Omental fat pad (tissue), 4 donors: ENCODE data around the gene DAP3. TPM values are rescaled to one million over a fixed set of nuclear protein-coding genes. Genes with fewer than 3 reads are reported as not detected.
A peak's percentile ranks its signal among the peaks of the same experiment; 100 is the strongest.
"Not testable (repeated sequence)": the region's sequence is repeated elsewhere in the genome, so short reads cannot be mapped to it uniquely, and the experiment has no call there.

Experiments used
- ATAC-seq: fragments of 150-250 bp; one replicate; pipeline ENCODE4 v1.9.1; 2016; ENCODE audit warnings: mild to moderate bottlenecking, moderate library complexity; ENCODE audit not compliant: low FRiP score
- DNase-seq: peaks from one replicate; pipeline ENCODE4 v3.0.0-alpha.2; 2019; ENCODE audit warnings: low spot score
- CTCF ChIP-seq, 3 donors: fragments of 450-650 bp; IDR thresholded peaks; one replicate each; pipeline ENCODE4 v1.5.1; 2016 to 2017; ENCODE audit warnings: antibody characterized with exemption in 3 of 3, mild to moderate bottlenecking in 3 of 3, moderate library complexity in 2 of 3
- total RNA-seq, 4 donors: library from RNA; depleted of rRNA; stranded (reverse); fragments of >200 nt; gene quantifications; one replicate each; pipeline ENCODE4 v1.1.0, GENCODE V29; 2016

Gene DAP3
- 100 to 1,000 TPM; 118 to 170 (median 132) TPM for total RNA-seq

- ATAC-seq: not testable (repeated sequence)
- peak; percentile 34 for DNase-seq
Measured at GRCh38 chr1:155689081-155689607, at the start of gene DAP3. DAP3 (plus strand) TSS chr1:155689091; CDS start chr1:155709780, 20,689 bp downstream.

- no peak for ATAC-seq
- no peak for TF ChIP-seq CTCF (IDR thresholded peaks at IDR 0.05)
Measured at GRCh38 chr1:155640367-155640766, 48.5 kb upstream of the DAP3 start.

DNA sequence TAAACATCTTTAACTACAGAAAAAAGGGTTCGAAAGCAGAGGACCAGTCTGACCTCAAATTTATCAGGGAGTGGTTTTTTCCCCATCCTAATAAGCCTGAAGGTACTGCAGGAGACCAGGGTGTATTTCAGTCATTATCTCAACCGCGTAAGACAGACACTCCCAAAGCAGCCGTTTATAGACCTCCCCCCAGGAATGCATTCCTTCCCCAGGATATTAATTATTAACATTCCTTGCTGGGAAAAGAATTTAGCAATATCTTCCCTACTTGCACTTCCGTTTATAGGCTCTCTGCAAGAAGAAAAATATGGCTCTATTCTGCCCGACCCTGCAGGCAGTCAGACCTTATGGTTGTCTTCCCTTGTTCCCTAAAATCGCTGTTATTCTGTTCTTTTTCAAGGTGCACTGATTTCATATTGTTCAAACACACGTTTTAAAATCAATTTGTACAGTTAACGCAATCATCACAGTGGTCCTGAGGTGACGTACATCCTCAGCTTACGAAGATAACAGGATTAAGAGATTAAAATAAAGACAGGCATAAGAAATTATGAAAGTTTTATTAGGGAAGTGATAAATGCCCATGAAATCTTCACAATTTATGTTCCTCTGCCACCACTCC, 46.2 kb upstream of the DAP3 start:
- DNase-seq, ATAC-seq: not testable (repeated sequence)

More at GRCh38 chr1:155640367-155640766, 48.5 kb upstream of the DAP3 start:
- no peak for DNase-seq

DNA sequence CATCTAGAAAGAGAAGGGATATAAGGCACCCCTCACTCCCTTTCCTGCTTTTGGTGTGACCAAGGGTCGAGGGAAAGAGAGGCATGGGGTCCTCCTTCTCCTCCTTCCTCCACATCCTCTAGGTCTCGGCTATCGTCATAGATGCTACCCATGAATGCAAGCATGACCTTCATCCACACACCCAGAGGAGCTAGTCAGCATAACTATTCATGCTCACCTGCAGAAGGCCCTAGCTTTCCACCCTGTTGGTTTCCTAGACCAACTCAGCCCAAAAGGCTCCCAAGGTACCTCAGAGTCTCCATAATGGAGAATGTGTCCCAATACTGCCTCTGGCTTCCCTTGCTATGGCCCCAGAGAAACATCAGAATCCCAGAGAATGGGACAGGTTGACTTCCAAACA, 45.7 kb upstream of the DAP3 start:
- no peak for TF ChIP-seq CTCF (IDR thresholded peaks at IDR 0.05)
- no peak for ATAC-seq
- no peak for DNase-seq

DNA sequence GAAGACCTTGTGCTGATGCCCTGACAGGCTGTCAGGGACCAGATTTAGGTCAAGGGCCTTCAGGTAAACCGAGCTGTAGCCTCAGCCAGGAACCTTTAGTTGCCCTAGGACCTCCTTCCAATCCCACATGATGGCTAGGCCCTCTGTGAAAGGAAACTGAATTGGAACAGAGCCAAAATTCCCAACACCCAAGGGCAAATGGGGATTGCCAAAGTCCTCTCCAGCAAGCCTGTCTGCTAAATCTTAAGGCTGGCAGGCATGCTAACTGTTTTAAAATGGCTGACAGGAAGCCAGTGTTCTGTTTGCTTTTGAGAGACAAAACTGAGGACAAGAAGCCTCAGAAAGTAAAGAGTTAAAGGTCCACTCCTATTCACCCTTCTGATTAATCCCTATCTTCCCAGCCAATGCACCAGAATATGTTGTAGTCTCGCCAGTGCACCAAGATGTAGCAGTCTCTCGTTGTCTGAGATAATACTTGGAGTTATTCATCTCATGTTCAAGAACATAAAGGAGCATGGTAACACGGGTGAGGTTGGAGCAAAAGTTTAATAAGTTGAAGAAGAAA, 43.8 kb upstream of the DAP3 start:
- no peak for DNase-seq
- ATAC-seq: no peak
- TF ChIP-seq CTCF (IDR thresholded peaks at IDR 0.05): no peak

DNA sequence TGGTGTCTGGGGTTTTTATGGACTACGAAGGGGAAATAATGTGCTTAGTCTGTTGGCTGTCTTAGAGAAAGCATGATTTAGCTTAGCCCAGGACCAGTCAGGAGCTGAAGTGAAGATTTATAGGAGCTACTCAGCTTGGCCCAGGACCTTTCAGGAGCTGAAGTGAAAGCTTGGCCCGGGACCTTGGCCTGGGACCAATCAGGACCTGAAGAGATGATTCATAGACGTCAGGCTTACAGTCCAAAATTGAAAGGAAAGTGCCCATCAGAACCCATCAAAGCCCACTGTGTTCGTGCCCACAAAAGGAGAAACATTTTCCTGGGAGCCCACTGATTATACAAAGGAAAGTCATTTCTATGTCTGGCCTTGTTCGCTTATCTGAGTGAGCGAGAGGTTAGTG, 43.2 kb upstream of the DAP3 start:
- TF ChIP-seq CTCF (IDR thresholded peaks at IDR 0.05): no peak
- DNase-seq (no peak), ATAC-seq (peak; percentile 29)

DNA sequence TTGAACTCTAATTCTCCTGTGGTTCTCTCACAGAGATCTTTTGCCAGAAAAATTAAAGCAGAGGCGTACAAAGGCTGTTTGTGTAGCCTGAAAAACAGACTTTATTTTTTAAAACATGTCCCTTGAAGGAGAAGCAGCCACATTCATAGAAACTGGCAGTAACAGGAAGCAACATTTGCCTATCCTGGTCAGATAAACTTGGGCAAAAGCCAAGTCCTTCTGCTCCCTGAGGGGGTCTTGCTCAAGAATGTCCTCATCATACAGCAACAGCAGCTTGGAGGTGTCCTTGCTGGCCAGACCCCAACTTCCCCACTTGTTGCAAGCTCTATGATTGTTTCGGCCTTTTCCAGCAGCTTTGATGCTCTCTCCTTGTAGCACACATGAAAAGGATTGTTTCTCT, 42.6 kb upstream of the DAP3 start:
- no peak for TF ChIP-seq CTCF (IDR thresholded peaks at IDR 0.05)
- DNase-seq (no peak), ATAC-seq (no peak)
